ENCODE data around the gene GNAI3. TPM values are rescaled to one million over a fixed set of nuclear protein-coding genes. Genes with fewer than 3 reads are reported as not detected.

Gene GNAI3
- total and polyA plus RNA-seq, 2 of the 8 experiments (the other 6 are each of a cell fraction or from before 2014, with no cell fraction given) = 4.0 to 9.8 TPM

DNA sequence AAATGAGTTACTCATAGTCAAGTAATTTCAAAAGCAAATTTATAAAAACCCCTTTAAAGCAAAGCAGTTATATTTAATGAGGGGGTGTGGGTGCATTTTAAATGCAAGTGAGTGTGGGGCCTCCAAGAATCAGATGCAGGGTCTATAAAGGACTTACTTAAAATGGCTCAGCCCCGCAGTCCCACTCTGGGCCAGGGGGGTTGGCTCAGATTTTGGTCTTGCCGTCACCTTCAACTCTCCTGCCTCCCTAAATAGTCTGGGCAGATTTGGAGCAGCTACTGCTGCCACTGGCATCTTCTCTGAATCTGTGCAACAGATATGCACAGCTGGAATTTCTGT is 87.4 kb downstream of the GNAI3 start (continued):
- TF ChIP-seq, protein P1, sequence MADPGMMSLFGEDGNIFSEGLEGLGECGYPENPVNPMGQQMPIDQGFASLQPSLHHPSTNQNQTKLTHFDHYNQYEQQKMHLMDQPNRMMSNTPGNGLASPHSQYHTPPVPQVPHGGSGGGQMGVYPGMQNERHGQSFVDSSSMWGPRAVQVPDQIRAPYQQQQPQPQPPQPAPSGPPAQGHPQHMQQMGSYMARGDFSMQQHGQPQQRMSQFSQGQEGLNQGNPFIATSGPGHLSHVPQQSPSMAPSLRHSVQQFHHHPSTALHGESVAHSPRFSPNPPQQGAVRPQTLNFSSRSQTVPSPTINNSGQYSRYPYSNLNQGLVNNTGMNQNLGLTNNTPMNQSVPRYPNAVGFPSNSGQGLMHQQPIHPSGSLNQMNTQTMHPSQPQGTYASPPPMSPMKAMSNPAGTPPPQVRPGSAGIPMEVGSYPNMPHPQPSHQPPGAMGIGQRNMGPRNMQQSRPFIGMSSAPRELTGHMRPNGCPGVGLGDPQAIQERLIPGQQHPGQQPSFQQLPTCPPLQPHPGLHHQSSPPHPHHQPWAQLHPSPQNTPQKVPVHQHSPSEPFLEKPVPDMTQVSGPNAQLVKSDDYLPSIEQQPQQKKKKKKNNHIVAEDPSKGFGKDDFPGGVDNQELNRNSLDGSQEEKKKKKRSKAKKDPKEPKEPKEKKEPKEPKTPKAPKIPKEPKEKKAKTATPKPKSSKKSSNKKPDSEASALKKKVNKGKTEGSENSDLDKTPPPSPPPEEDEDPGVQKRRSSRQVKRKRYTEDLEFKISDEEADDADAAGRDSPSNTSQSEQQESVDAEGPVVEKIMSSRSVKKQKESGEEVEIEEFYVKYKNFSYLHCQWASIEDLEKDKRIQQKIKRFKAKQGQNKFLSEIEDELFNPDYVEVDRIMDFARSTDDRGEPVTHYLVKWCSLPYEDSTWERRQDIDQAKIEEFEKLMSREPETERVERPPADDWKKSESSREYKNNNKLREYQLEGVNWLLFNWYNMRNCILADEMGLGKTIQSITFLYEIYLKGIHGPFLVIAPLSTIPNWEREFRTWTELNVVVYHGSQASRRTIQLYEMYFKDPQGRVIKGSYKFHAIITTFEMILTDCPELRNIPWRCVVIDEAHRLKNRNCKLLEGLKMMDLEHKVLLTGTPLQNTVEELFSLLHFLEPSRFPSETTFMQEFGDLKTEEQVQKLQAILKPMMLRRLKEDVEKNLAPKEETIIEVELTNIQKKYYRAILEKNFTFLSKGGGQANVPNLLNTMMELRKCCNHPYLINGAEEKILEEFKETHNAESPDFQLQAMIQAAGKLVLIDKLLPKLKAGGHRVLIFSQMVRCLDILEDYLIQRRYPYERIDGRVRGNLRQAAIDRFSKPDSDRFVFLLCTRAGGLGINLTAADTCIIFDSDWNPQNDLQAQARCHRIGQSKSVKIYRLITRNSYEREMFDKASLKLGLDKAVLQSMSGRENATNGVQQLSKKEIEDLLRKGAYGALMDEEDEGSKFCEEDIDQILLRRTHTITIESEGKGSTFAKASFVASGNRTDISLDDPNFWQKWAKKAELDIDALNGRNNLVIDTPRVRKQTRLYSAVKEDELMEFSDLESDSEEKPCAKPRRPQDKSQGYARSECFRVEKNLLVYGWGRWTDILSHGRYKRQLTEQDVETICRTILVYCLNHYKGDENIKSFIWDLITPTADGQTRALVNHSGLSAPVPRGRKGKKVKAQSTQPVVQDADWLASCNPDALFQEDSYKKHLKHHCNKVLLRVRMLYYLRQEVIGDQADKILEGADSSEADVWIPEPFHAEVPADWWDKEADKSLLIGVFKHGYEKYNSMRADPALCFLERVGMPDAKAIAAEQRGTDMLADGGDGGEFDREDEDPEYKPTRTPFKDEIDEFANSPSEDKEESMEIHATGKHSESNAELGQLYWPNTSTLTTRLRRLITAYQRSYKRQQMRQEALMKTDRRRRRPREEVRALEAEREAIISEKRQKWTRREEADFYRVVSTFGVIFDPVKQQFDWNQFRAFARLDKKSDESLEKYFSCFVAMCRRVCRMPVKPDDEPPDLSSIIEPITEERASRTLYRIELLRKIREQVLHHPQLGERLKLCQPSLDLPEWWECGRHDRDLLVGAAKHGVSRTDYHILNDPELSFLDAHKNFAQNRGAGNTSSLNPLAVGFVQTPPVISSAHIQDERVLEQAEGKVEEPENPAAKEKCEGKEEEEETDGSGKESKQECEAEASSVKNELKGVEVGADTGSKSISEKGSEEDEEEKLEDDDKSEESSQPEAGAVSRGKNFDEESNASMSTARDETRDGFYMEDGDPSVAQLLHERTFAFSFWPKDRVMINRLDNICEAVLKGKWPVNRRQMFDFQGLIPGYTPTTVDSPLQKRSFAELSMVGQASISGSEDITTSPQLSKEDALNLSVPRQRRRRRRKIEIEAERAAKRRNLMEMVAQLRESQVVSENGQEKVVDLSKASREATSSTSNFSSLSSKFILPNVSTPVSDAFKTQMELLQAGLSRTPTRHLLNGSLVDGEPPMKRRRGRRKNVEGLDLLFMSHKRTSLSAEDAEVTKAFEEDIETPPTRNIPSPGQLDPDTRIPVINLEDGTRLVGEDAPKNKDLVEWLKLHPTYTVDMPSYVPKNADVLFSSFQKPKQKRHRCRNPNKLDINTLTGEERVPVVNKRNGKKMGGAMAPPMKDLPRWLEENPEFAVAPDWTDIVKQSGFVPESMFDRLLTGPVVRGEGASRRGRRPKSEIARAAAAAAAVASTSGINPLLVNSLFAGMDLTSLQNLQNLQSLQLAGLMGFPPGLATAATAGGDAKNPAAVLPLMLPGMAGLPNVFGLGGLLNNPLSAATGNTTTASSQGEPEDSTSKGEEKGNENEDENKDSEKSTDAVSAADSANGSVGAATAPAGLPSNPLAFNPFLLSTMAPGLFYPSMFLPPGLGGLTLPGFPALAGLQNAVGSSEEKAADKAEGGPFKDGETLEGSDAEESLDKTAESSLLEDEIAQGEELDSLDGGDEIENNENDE (IDR thresholded peaks at IDR 0.05; ENCODE audit: insufficient replicate concordance, low read length) = no peak
- TF ChIP-seq, protein P2, sequence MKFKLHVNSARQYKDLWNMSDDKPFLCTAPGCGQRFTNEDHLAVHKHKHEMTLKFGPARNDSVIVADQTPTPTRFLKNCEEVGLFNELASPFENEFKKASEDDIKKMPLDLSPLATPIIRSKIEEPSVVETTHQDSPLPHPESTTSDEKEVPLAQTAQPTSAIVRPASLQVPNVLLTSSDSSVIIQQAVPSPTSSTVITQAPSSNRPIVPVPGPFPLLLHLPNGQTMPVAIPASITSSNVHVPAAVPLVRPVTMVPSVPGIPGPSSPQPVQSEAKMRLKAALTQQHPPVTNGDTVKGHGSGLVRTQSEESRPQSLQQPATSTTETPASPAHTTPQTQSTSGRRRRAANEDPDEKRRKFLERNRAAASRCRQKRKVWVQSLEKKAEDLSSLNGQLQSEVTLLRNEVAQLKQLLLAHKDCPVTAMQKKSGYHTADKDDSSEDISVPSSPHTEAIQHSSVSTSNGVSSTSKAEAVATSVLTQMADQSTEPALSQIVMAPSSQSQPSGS (IDR thresholded peaks at IDR 0.05; ENCODE audit: low read length) = no peak
- TF ChIP-seq BCL11A (IDR thresholded peaks at IDR 0.05; ENCODE audit: low read depth in 2 of 2, low read length in 2 of 2) (no peak), RAD21 (IDR thresholded peaks at IDR 0.05 in 1 of 2, conservative IDR thresholded peaks at IDR 0.05 in 1 of 2; ENCODE audit: low read depth in 2 of 2, low read length in 2 of 2) (no peak), SIRT6 (IDR thresholded peaks at IDR 0.05; ENCODE audit: low read length) (no peak), SP2 (IDR thresholded peaks at IDR 0.05; ENCODE audit: low read length) (no peak), SIX5 (IDR thresholded peaks at IDR 0.05; ENCODE audit: low read depth, low read length) (no peak)
- TF ChIP-seq, protein P3, sequence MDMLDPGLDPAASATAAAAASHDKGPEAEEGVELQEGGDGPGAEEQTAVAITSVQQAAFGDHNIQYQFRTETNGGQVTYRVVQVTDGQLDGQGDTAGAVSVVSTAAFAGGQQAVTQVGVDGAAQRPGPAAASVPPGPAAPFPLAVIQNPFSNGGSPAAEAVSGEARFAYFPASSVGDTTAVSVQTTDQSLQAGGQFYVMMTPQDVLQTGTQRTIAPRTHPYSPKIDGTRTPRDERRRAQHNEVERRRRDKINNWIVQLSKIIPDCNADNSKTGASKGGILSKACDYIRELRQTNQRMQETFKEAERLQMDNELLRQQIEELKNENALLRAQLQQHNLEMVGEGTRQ (IDR thresholded peaks at IDR 0.05; ENCODE audit: low read length) = no peak

Data from H1 (cell line).